IMR-90 (cell line): Measurements from ENCODE around the gene HMX1. TPM values are rescaled to one million over a fixed set of nuclear protein-coding genes. Genes with fewer than 3 reads are reported as not detected.

Experiments used
- ATAC-seq: fragments of 200-7000 bp; cut with Tn5 transposase; 2 replicates; pipeline ENCODE4 v1.9.1; 2020; ENCODE audit warnings: low read depth, mild to moderate bottlenecking, moderate library complexity
- BruUV-seq: library from RNA; stranded (reverse); fragments of 400-500 nt; replicated peaks from 2 replicates; lab custom pipeline; 2021; lab: Mats Ljungman, UMichigan
- CTCF ChIA-PET: fragments of 300-600 bp; formaldehyde crosslinking; extraction: SDS; loops from one replicate; lab custom pipeline; 2021; ENCODE audit warnings: antibody characterized with exemption; lab: Yijun Ruan, JAX
- POLR2A ChIA-PET: fragments of 300-600 bp; sonication (Branson Sonifier 250); formaldehyde crosslinking; loops from one replicate; lab custom pipeline; 2022; ENCODE audit warnings: antibody characterized with exemption; ENCODE audit not compliant: unreplicated experiment; lab: Charles Lee
- DNase-seq: peaks from one replicate; pipeline ENCODE4 v3.0.0; 2013
- H2AFZ ChIP-seq: replicated peaks from 2 replicates; pipeline ENCODE3; 2013; ENCODE audit warnings: low read length, mild to moderate bottlenecking; ENCODE audit not compliant: poor library complexity
- H2AK5ac ChIP-seq: 2 replicates; pipeline ENCODE4 v1.6.1; 2013; ENCODE audit warnings: low read depth, low read length, inconsistent platforms
- H2AK9ac ChIP-seq: replicated peaks from 2 replicates; pipeline ENCODE3; 2013; ENCODE audit warnings: mild to moderate bottlenecking, low read depth, low read length, moderate library complexity; ENCODE audit not compliant: poor library complexity
- H2BK120ac ChIP-seq: 2 replicates; pipeline ENCODE4 v1.6.1; 2013; ENCODE audit warnings: low read depth, low read length, inconsistent platforms
- H2BK15ac ChIP-seq: 3 replicates; pipeline ENCODE4 v1.6.1; 2013; ENCODE audit warnings: low read depth, low read length, inconsistent platforms
- H2BK20ac ChIP-seq: 2 replicates; pipeline ENCODE4 v1.6.1; 2013; ENCODE audit warnings: low read depth, mild to moderate bottlenecking, inconsistent platforms, low read length, moderate library complexity
- H2BK5ac ChIP-seq: 2 replicates; pipeline ENCODE4 v1.6.1; 2013; ENCODE audit warnings: mild to moderate bottlenecking, low read depth, low read length, inconsistent platforms; ENCODE audit not compliant: poor library complexity, severe bottlenecking
- H3K14ac ChIP-seq: replicated peaks from 2 replicates; pipeline ENCODE4 v1.6.1; 2013; ENCODE audit warnings: low read depth, low read length, inconsistent platforms
- H3K18ac ChIP-seq: 2 replicates; pipeline ENCODE4 v1.6.1; 2013; ENCODE audit warnings: low read depth, low read length, control low read depth
- H3K23ac ChIP-seq: 2 replicates; pipeline ENCODE4 v1.6.1; 2013; ENCODE audit warnings: low read depth, low read length, inconsistent platforms
- H3K27ac ChIP-seq: 2 replicates; pipeline ENCODE4 v1.5.1; 2013; ENCODE audit warnings: mild to moderate bottlenecking, control low read depth, low read length; ENCODE audit not compliant: insufficient read depth
- H3K27me3 ChIP-seq: 2 replicates; pipeline ENCODE4 v1.6.1; 2013; ENCODE audit warnings: low read length; ENCODE audit not compliant: control insufficient read depth, insufficient read depth
- H3K36me3 ChIP-seq: 2 replicates; pipeline ENCODE4 v1.6.1; 2013; ENCODE audit warnings: low read length, mixed read lengths; ENCODE audit not compliant: control insufficient read depth, insufficient read depth
- H3K4ac ChIP-seq: 2 replicates; pipeline ENCODE4 v1.6.1; 2013; ENCODE audit warnings: low read depth, low read length, inconsistent platforms
- H3K4me1 ChIP-seq: 2 replicates; pipeline ENCODE4 v1.6.1; 2013; ENCODE audit warnings: low read length, mixed read lengths; ENCODE audit not compliant: control insufficient read depth, insufficient read depth
- H3K4me2 ChIP-seq: 2 replicates; pipeline ENCODE4 v1.6.1; 2013; ENCODE audit warnings: low read depth, mild to moderate bottlenecking, control low read depth, low read length, moderate library complexity
- H3K4me3 ChIP-seq: 2 replicates; pipeline ENCODE4 v1.5.1; 2013; ENCODE audit warnings: low read depth, mild to moderate bottlenecking, control low read depth, low read length, moderate library complexity; ENCODE audit not compliant: insufficient read depth
- H3K56ac ChIP-seq: 2 replicates; pipeline ENCODE4 v1.6.1; 2013; ENCODE audit warnings: low read length, inconsistent platforms; ENCODE audit not compliant: insufficient read depth; ENCODE audit errors: extremely low read depth
- H3K79me1 ChIP-seq, 2 experiments: 2 replicates each; pipeline ENCODE4 v1.6.1; 2013; ENCODE audit warnings: low read length in 2 of 2, inconsistent platforms in 1 of 2, low read depth in 1 of 2
- H3K9ac ChIP-seq: 2 replicates; pipeline ENCODE4 v1.6.1; 2013; ENCODE audit warnings: low read depth, low read length, control low read depth
- H3K9me1 ChIP-seq: 2 replicates; pipeline ENCODE4 v1.6.1; 2013; ENCODE audit warnings: low read length, inconsistent platforms; ENCODE audit not compliant: insufficient read depth
- H3K9me3 ChIP-seq: 2 replicates; pipeline ENCODE4 v1.6.1; 2013; ENCODE audit warnings: low read length; ENCODE audit not compliant: control insufficient read depth, insufficient read depth
- H4K20me1 ChIP-seq: 2 replicates; pipeline ENCODE4 v1.6.1; 2013; ENCODE audit warnings: low read length, inconsistent platforms; ENCODE audit not compliant: insufficient read depth
- H4K5ac ChIP-seq: 2 replicates; pipeline ENCODE4 v1.6.1; 2013; ENCODE audit warnings: mild to moderate bottlenecking, low read depth, low read length, control low read depth
- H4K8ac ChIP-seq, 2 experiments: 2 replicates each; pipeline ENCODE4 v1.6.1; 2013; ENCODE audit warnings: low read depth in 2 of 2, low read length in 2 of 2, control low read depth in 1 of 2, inconsistent platforms in 1 of 2
- H4K91ac ChIP-seq: 2 replicates; pipeline ENCODE4 v1.6.1; 2013; ENCODE audit warnings: low read depth, low read length, inconsistent platforms; ENCODE audit not compliant: insufficient read depth
- BHLHE40 ChIP-seq: fragments of 150-350 bp; IDR thresholded peaks from 2 replicates; pipeline ENCODE4 v1.6.1; 2016; ENCODE audit warnings: mild to moderate bottlenecking, low read depth, low read length
- CEBPB ChIP-seq: IDR thresholded peaks from 2 replicates; pipeline ENCODE4 v1.6.1; 2012; ENCODE audit warnings: low read depth, low read length, improper control_type of control experiment
- CHD1 ChIP-seq: IDR thresholded peaks from 2 replicates; pipeline ENCODE4 v1.6.1; 2012; ENCODE audit warnings: low read depth, low read length, improper control_type of control experiment
- CTCF ChIP-seq: conservative IDR thresholded peaks from 2 replicates; pipeline ENCODE4 v1.5.1; 2012; ENCODE audit warnings: mild to moderate bottlenecking, low read depth, low read length, improper control_type of control experiment
- FOS ChIP-seq: fragments of 150-350 bp; IDR thresholded peaks from 2 replicates; pipeline ENCODE4 v1.6.1; 2016; ENCODE audit warnings: low read depth, low read length
- MAFK ChIP-seq: IDR thresholded peaks from 2 replicates; pipeline ENCODE4 v1.6.1; 2012; ENCODE audit warnings: low read depth, low read length, improper control_type of control experiment
- MAZ ChIP-seq: IDR thresholded peaks from 2 replicates; pipeline ENCODE4 v1.6.1; 2012; ENCODE audit warnings: low read depth, mild to moderate bottlenecking, low read length, improper control_type of control experiment, moderate library complexity, borderline replicate concordance
- MXI1 ChIP-seq: IDR thresholded peaks from 2 replicates; pipeline ENCODE4 v1.6.1; 2012; ENCODE audit warnings: low read depth, mild to moderate bottlenecking, low read length, moderate library complexity, borderline replicate concordance
- NFE2L2 ChIP-seq: fragments of 150-350 bp; IDR thresholded peaks from 2 replicates; pipeline ENCODE4 v1.6.1; 2016; ENCODE audit warnings: low read depth, mild to moderate bottlenecking, low read length
- POLR2A ChIP-seq: IDR thresholded peaks from 2 replicates; pipeline ENCODE4 v1.6.1; 2012; ENCODE audit warnings: mild to moderate bottlenecking, low read depth, low read length
- RAD21 ChIP-seq: IDR thresholded peaks from 2 replicates; pipeline ENCODE4 v1.6.1; 2012; ENCODE audit warnings: low read length, improper control_type of control experiment
- RFX5 ChIP-seq: IDR thresholded peaks from 2 replicates; pipeline ENCODE4 v1.8.0; 2012; ENCODE audit warnings: low read depth, mild to moderate bottlenecking, low read length, moderate library complexity
- SMC3 ChIP-seq: fragments of 150-350 bp; IDR thresholded peaks from 2 replicates; pipeline ENCODE4 v1.6.1; 2016; ENCODE audit warnings: low read depth, mild to moderate bottlenecking, antibody characterized with exemption, low read length, moderate library complexity
- USF2 ChIP-seq: fragments of 150-350 bp; IDR thresholded peaks from 2 replicates; pipeline ENCODE4 v1.6.1; 2017; ENCODE audit warnings: mild to moderate bottlenecking, antibody characterized with exemption, low read length, low read depth
- WGBS, 2 experiments: methylation state at CpG; one replicate each; pipeline versions ENCODE4 v1.1.5 to v1.1.7; 2013; ENCODE audit warnings: missing lambda C conversion rate in 2 of 2; ENCODE audit not compliant: insufficient read length in 1 of 2; ENCODE audit errors: extremely low coverage in 2 of 2; 5-methylcytosine and 5-hydroxymethylcytosine counted together
- dilution Hi-C: fragments of 300-500 bp; cut with HindIII; formaldehyde crosslinking; loops from one replicate; pipeline ENCODE4 v1.14.3; 2018; ENCODE audit warnings: low sequenced_read_pairs; ENCODE audit not compliant: unreplicated experiment
- in situ Hi-C: fragments of 300-500 bp; cut with MboI; formaldehyde crosslinking; loops from 3 replicates; pipeline ENCODE4 v1.14.3; 2019; ENCODE audit warnings: low sequenced_read_pairs, inconsistent platforms, mixed read lengths
- intact Hi-C: fragments of 100-400 bp; cut with micrococcal nuclease; formaldehyde crosslinking; loops from 2 replicates; pipeline ENCODE4 v1.10.0; 2022
- polyA plus RNA-seq, 3 experiments: library from polyadenylated mRNA; depleted of rRNA; stranded (reverse); fragments of >200 nt; gene quantifications; 2 replicates each; pipeline ENCODE4 v1.2.3, GENCODE V29; 2012; ENCODE audit warnings: low replicate concordance in 1 of 3
- total RNA-seq: library from RNA; depleted of rRNA; stranded (reverse); fragments of >200 nt; gene quantifications from 2 replicates; pipeline ENCODE4 v1.2.3, GENCODE V29; 2012

Gene HMX1
- total and polyA plus RNA-seq, 2 of the 4 experiments (the other 2 are of a cell fraction): not detected

GRCh38 chr4:8830611-8831200 lies 40.9 kb downstream of the HMX1 start:
- Histone ChIP-seq H2AFZ (no peak overlapping the region), H3K9ac (no peak overlapping the region), H3K79me1 (no peaks in the 10 kb centered on the region), H3K56ac (no peak overlapping the region), H2BK5ac (no peak overlapping the region), H4K20me1 (no peaks in the 10 kb centered on the region), H3K23ac (no peak overlapping the region), H2BK120ac (no peak overlapping the region), H4K8ac (no peak overlapping the region), H2BK15ac (no peak overlapping the region), H2AK9ac (no peak overlapping the region), H3K4me3 (no peak overlapping the region), H4K5ac (no peak overlapping the region), H3K4ac (no peak overlapping the region), H3K27ac (no peak overlapping the region), H2AK5ac (no peak overlapping the region), H3K9me3 (peaks cover 2% of the 10 kb centered on the region), H2BK20ac (no peak overlapping the region), H3K27me3 (no peaks in the 10 kb centered on the region), H3K36me3 (no peaks in the 10 kb centered on the region), H4K91ac (no peak overlapping the region), H3K4me1 (no peaks in the 10 kb centered on the region), H3K9me1 (no peaks in the 10 kb centered on the region), H3K4me2 (no peak overlapping the region), H3K14ac (no peak overlapping the region), H3K18ac (no peak overlapping the region)
- intact Hi-C loops (no loop called here), in situ Hi-C loops (no loop called here), dilution Hi-C loops (no loop called here)
- TF ChIP-seq FOS: no peak
- no peak for TF ChIP-seq USF2
- TF ChIP-seq BHLHE40: no peak
- TF ChIP-seq CEBPB: no peak
- no peak for TF ChIP-seq MAFK
- TF ChIP-seq MXI1: no peak
- TF ChIP-seq RFX5: no peak
- no peak for TF ChIP-seq CTCF
- no peak for TF ChIP-seq SMC3
- no peak for TF ChIP-seq NFE2L2
- no peak for TF ChIP-seq POLR2A
- TF ChIP-seq RAD21: no peak
- no peak for TF ChIP-seq MAZ
- no peak for TF ChIP-seq CHD1
- no TSS peak for BruUV-seq
- POLR2A ChIA-PET: no interaction called here
- ATAC-seq (no peak), DNase-seq (no peak)
- WGBS, 2 experiments: 78% methylated on average over 6 of the region's 11 CpGs; no CpG with 5 or more reads in 1 of the 2 experiments
- CTCF ChIA-PET: no interaction called here
